OCI-LY7 (cell line): ENCODE data around the gene TIAL1. TPM values are rescaled to one million over a fixed set of nuclear protein-coding genes. Genes with fewer than 3 reads are reported as not detected.

Experiments
- BruUV-seq: library from RNA; stranded (reverse); fragments of 400-500 nt; replicated peaks from 2 replicates; lab custom pipeline; 2021; lab: Mats Ljungman, UMichigan
- CTCF ChIA-PET: fragments of 300-600 bp; sonication (Branson Sonifier 250); formaldehyde crosslinking; loops from one replicate; lab custom pipeline; 2022; ENCODE audit warnings: antibody characterized with exemption; ENCODE audit not compliant: unreplicated experiment; lab: Charles Lee
- POLR2A ChIA-PET: fragments of 300-600 bp; sonication (Branson Sonifier 250); formaldehyde crosslinking; loops from one replicate; lab custom pipeline; 2022; ENCODE audit warnings: antibody characterized with exemption; lab: Charles Lee
- DNase-seq: peaks from one replicate; pipeline ENCODE4 v3.0.0-alpha.2; 2015; ENCODE audit warnings: low spot score
- H2AFZ ChIP-seq: fragments of 200-600 bp; sonication (generic), shearing (Covaris generic); 2 replicates; pipeline ENCODE4 v1.6.1; 2014; ENCODE audit warnings: mild to moderate bottlenecking, antibody characterized with exemption, low read length, moderate library complexity
- H3K27ac ChIP-seq: fragments of 200-600 bp; sonication (generic); 2 replicates; pipeline ENCODE4 v1.5.1; 2014; ENCODE audit warnings: mixed run types, low read depth, mild to moderate bottlenecking, moderate library complexity, low read length, inconsistent platforms; ENCODE audit not compliant: poor library complexity, severe bottlenecking
- H3K36me3 ChIP-seq: fragments of 200-600 bp; sonication (generic); 2 replicates; pipeline ENCODE4 v1.6.1; 2014; ENCODE audit warnings: mild to moderate bottlenecking, antibody characterized with exemption, low read length, moderate library complexity, mixed read lengths; ENCODE audit not compliant: insufficient read depth
- H3K4me1 ChIP-seq: fragments of 200-600 bp; sonication (generic); 2 replicates; pipeline ENCODE4 v1.5.1; 2014; ENCODE audit warnings: mild to moderate bottlenecking, low read length; ENCODE audit not compliant: insufficient read depth, poor library complexity, severe bottlenecking
- H3K4me2 ChIP-seq: fragments of 200-600 bp; sonication (generic); 2 replicates; pipeline ENCODE4 v1.6.1; 2014; ENCODE audit warnings: mild to moderate bottlenecking, low read length
- H3K4me3 ChIP-seq: fragments of 200-600 bp; sonication (generic); 2 replicates; pipeline ENCODE4 v1.5.1; 2014; ENCODE audit warnings: mild to moderate bottlenecking, low read depth, low read length; ENCODE audit not compliant: poor library complexity, severe bottlenecking
- H3K79me2 ChIP-seq: fragments of 200-600 bp; sonication (generic); 2 replicates; pipeline ENCODE4 v1.6.1; 2016; ENCODE audit warnings: low read depth, mild to moderate bottlenecking, low read length, moderate library complexity, mixed read lengths; ENCODE audit not compliant: insufficient read depth
- H3K9me2 ChIP-seq: fragments of 200-600 bp; sonication (generic); 2 replicates; pipeline ENCODE4 v1.6.1; 2016; ENCODE audit warnings: mild to moderate bottlenecking, low read length, mixed read lengths; ENCODE audit not compliant: insufficient read depth
- H3K9me3 ChIP-seq: fragments of 200-600 bp; sonication (generic); 2 replicates; pipeline ENCODE4 v1.6.1; 2014; ENCODE audit warnings: mild to moderate bottlenecking, mixed run types, low read length, mixed read lengths
- H4K20me1 ChIP-seq: fragments of 200-600 bp; sonication (generic); 2 replicates; pipeline ENCODE4 v1.6.1; 2014; ENCODE audit warnings: mild to moderate bottlenecking, antibody characterized with exemption, low read length, moderate library complexity, mixed read lengths; ENCODE audit not compliant: insufficient read depth
- EZH2phosphoT487 ChIP-seq: fragments of 200-600 bp; sonication (generic); IDR thresholded peaks from 2 replicates; pipeline ENCODE4 v1.6.1; 2018; ENCODE audit warnings: low read depth, borderline replicate concordance, mild to moderate bottlenecking, mixed run types, antibody characterized with exemption, low read length, moderate library complexity, mixed read lengths
- intact Hi-C: fragments of 100-400 bp; cut with micrococcal nuclease; formaldehyde crosslinking; loops from one replicate; pipeline ENCODE4 v1.10.0; 2022; ENCODE audit not compliant: unreplicated experiment
- total RNA-seq, 2 experiments: library from RNA; depleted of rRNA in 1 of 2; stranded (reverse); fragments of >200 nt in 1 of 2; shearing (Covaris generic) in 1 of 2; gene quantifications; 2 replicates each; pipeline ENCODE4 v1.2.3, GENCODE V29; 2014 to 2022
- TF ChIP-seq, protein P1 (sequence below): fragments of 200-600 bp; sonication (generic); conservative IDR thresholded peaks from 2 replicates; pipeline ENCODE4 v1.5.1; 2014; ENCODE audit warnings: mild to moderate bottlenecking, antibody characterized with exemption, low read length, moderate library complexity, mixed read lengths

Gene TIAL1
- total RNA-seq, 2 experiments from 2014 or later = 61.1 to 172 TPM

DNA sequence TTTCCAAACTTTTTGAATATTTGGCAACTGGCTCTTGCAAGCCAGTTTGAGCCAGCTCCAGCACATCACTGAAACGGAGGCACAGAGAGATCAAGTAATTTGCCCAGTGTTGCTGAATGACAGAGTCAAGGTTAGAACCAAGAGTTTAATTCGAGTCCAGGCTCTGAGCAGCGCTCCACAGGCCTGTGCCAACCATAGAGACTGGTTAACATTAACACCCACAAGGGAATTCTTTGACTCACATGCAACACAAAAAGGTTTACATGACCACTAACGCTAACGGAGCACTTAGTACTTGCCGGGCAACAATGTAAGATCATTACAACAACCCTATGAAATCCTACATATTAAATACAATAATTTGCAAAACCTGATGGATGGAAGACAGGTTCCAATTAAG, 55.7 kb downstream of the TIAL1 start:
- POLR2A ChIA-PET = interaction anchor here (0.9 to 4.0 kb wide), 3 partner anchors 16 to 63 kb away, joined by 3 to 18 read pairs (median 3); no protein-coding TSS in a partner anchor
- peak overlapping the region; percentile 88 for H3K4me2 ChIP-seq

DNA sequence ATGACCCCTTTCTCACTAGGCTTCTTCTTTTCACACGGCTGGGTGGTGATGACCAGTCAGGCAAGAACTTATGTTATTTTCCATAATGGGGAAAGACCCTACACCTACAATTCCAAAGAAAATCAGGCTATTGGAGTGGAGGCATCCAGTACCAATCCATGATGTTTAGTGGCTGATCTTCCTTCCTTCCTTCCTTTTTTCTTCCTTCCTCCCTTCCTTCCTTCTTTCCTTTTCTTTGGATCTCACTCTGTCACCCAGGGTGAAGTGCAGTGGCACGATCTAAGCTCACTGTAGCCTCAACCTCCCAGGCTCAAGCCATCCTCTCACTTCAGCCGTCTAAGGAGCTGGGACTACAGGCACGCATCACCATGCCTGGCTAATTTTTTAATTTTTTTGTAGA, 56.7 kb downstream of the TIAL1 start:
- BruUV-seq = no TSS peak
- Histone ChIP-seq H3K9me2 (no peaks in the 10 kb centered on the region), H2AFZ (no peak overlapping the region), H3K4me1 (peaks cover 48% of the 10 kb centered on the region), H3K79me2 (no peaks in the 10 kb centered on the region), H3K4me3 (no peak overlapping the region), H4K20me1 (no peaks in the 10 kb centered on the region), H3K27ac (no peak overlapping the region), H3K9me3 (no peaks in the 10 kb centered on the region), H3K4me2 (no peak overlapping the region), H3K36me3 (no peaks in the 10 kb centered on the region)
- intact Hi-C loops = loop anchor here (5.0 kb wide), 1 partner anchor 38 kb away; no protein-coding TSS in a partner anchor
- no peak for DNase-seq
- TF ChIP-seq, protein P1, sequence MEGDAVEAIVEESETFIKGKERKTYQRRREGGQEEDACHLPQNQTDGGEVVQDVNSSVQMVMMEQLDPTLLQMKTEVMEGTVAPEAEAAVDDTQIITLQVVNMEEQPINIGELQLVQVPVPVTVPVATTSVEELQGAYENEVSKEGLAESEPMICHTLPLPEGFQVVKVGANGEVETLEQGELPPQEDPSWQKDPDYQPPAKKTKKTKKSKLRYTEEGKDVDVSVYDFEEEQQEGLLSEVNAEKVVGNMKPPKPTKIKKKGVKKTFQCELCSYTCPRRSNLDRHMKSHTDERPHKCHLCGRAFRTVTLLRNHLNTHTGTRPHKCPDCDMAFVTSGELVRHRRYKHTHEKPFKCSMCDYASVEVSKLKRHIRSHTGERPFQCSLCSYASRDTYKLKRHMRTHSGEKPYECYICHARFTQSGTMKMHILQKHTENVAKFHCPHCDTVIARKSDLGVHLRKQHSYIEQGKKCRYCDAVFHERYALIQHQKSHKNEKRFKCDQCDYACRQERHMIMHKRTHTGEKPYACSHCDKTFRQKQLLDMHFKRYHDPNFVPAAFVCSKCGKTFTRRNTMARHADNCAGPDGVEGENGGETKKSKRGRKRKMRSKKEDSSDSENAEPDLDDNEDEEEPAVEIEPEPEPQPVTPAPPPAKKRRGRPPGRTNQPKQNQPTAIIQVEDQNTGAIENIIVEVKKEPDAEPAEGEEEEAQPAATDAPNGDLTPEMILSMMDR = no peak
- no peak for TF ChIP-seq EZH2phosphoT487
- ChIA-PET CTCF (no interaction called here), POLR2A (interaction anchor here (0.7 to 2.1 kb wide), 2 partner anchors 10 to 189 kb away, joined by 4 to 7 read pairs; no protein-coding TSS in a partner anchor)

More for the DNA sequence above, 55.7 kb downstream of the TIAL1 start:
- DNase-seq = no peak
- no peak overlapping the region for H2AFZ ChIP-seq
- no peaks in the 10 kb centered on the region for H3K79me2 ChIP-seq
- H3K9me3 ChIP-seq = no peaks in the 10 kb centered on the region
- TF ChIP-seq, protein P1 = no peak
- no peak for TF ChIP-seq EZH2phosphoT487
- no peaks in the 10 kb centered on the region for H3K36me3 ChIP-seq
- intact Hi-C loops = loop anchor here (5.0 kb wide), 1 partner anchor 39 kb away; no protein-coding TSS in a partner anchor
- H3K4me1 ChIP-seq = peaks cover 48% of the 10 kb centered on the region
- CTCF ChIA-PET = no interaction called here
- H4K20me1 ChIP-seq = no peaks in the 10 kb centered on the region
- H3K27ac ChIP-seq = no peak overlapping the region
- BruUV-seq = no TSS peak
- H3K4me3 ChIP-seq = peak overlapping the region; percentile 69
- H3K9me2 ChIP-seq = no peaks in the 10 kb centered on the region

DNA sequence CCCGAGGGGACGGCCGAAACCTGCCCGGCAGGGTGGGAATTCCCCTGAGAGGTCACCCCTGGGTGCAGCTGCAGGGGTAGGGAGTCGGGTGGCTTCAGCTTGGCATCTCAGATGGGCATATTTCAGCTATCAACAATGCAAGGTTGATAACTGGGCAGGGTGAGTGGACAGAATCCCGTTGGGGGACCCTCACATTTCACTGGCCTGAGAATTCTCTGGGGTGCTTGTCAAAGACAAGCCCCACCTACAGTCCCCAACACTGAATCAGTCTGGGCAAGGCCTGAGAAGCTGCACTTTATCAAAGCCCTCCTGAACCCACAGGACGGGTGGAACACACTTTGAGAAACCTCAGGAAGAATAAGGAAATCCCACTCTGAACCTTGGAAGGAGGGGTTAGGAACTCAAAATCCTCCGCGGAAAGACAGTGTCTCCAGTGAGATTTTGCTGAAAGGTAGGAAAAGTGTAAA, 57.4 kb downstream of the TIAL1 start:
- Histone ChIP-seq H3K4me3 (no peak overlapping the region), H3K79me2 (no peaks in the 10 kb centered on the region), H2AFZ (no peak overlapping the region), H3K27ac (no peak overlapping the region), H4K20me1 (no peaks in the 10 kb centered on the region), H3K36me3 (no peaks in the 10 kb centered on the region), H3K4me2 (peak overlapping the region; percentile 38), H3K9me2 (no peaks in the 10 kb centered on the region), H3K9me3 (no peaks in the 10 kb centered on the region), H3K4me1 (peaks cover 48% of the 10 kb centered on the region)
- no TSS peak for BruUV-seq
- DNase-seq = no peak
- intact Hi-C loops = no loop called here
- ChIA-PET POLR2A (interaction anchor here (1.1 to 2.1 kb wide), 2 partner anchors 10 to 22 kb away, joined by 3 to 7 read pairs; no protein-coding TSS in a partner anchor), CTCF (no interaction called here)
- TF ChIP-seq EZH2phosphoT487 = no peak
